ENCODE results near the gene PLAAT1. TPM values are rescaled to one million over a fixed set of nuclear protein-coding genes. Genes with fewer than 3 reads are reported as not detected.

Gene PLAAT1
- 0.23 and 1.8 TPM in 2 replicates for total RNA-seq

GRCh38 chr3:193240850-193241706 lies at the start of gene PLAAT1:
Gene PLAAT1 (plus strand): TSS chr3:193241222. CDS start chr3:193255651, 14,429 bp downstream.

Other genes starting within 250 kb of the PLAAT1 start
- gene ATP13A5, start 137.5 kb downstream of the PLAAT1 start, total RNA-seq: not detected in 2 replicates